Neural cell (in vitro differentiated cells): Measurements from ENCODE around the gene EIF1AD. TPM values are rescaled to one million over a fixed set of nuclear protein-coding genes. Genes with fewer than 3 reads are reported as not detected.

Experiments used
- H2AFZ ChIP-seq: fragments of 200-600, 300-800 bp; sonication (generic), shearing (Covaris generic); 2 replicates; pipeline ENCODE4 v1.6.0; 2014; ENCODE audit warnings: low read depth, mild to moderate bottlenecking, antibody characterized with exemption, low read length, moderate library complexity
- H3F3A ChIP-seq: fragments of 200-600 bp; shearing (Covaris generic); 2 replicates; pipeline ENCODE4 v1.6.1; 2016; ENCODE audit warnings: mild to moderate bottlenecking, moderate library complexity, mixed read lengths, antibody characterized with exemption, low read length; ENCODE audit not compliant: insufficient read depth, poor library complexity, severe bottlenecking
- H3K27ac ChIP-seq: fragments of 200-600, 300-800 bp; sonication (generic), shearing (Covaris generic); 2 replicates; pipeline ENCODE4 v1.5.1; 2014; ENCODE audit warnings: mild to moderate bottlenecking, low read length, moderate library complexity
- H3K27me3 ChIP-seq: fragments of 300-800, 200-600 bp; sonication (generic), shearing (Covaris generic); 2 replicates; pipeline ENCODE4 v1.6.0; 2014; ENCODE audit warnings: mild to moderate bottlenecking, low read depth, low read length, moderate library complexity; ENCODE audit not compliant: insufficient read depth
- H3K36me3 ChIP-seq: fragments of 300-800, 200-600 bp; sonication (generic), shearing (Covaris generic); 2 replicates; pipeline ENCODE4 v1.5.1; 2014; ENCODE audit warnings: mild to moderate bottlenecking, antibody characterized with exemption, low read length, moderate library complexity; ENCODE audit not compliant: insufficient read depth
- H3K4me2 ChIP-seq: fragments of 300-800, 200-600 bp; sonication (generic), shearing (Covaris generic); 2 replicates; pipeline ENCODE4 v1.6.0; 2014; ENCODE audit warnings: mild to moderate bottlenecking, low read length
- H3K4me3 ChIP-seq: fragments of 300-800, 200-600 bp; sonication (generic), shearing (Covaris generic); 2 replicates; pipeline ENCODE4 v1.5.1; 2014; ENCODE audit warnings: mild to moderate bottlenecking, low read length, moderate library complexity
- H3K79me2 ChIP-seq: fragments of 200-600 bp; shearing (Covaris generic); replicated peaks from 2 replicates; pipeline ENCODE4 v1.6.0; 2014; ENCODE audit warnings: mild to moderate bottlenecking, low read length, moderate library complexity; ENCODE audit not compliant: insufficient read depth
- H3K9ac ChIP-seq: fragments of 300-800, 200-600 bp; sonication (generic), shearing (Covaris generic); 2 replicates; pipeline ENCODE4 v1.6.1; 2016; ENCODE audit warnings: mild to moderate bottlenecking, low read length, mixed read lengths
- H3K9me2 ChIP-seq: fragments of 200-600 bp; shearing (Covaris generic); 2 replicates; pipeline ENCODE4 v1.6.1; 2016; ENCODE audit warnings: mild to moderate bottlenecking, low read length, mixed read lengths; ENCODE audit not compliant: insufficient read depth
- H3K9me3 ChIP-seq: fragments of 200-600, 300-800 bp; sonication (generic), shearing (Covaris generic); 2 replicates; pipeline ENCODE4 v1.6.1; 2016; ENCODE audit warnings: mild to moderate bottlenecking, mixed run types, low read length, moderate library complexity, mixed read lengths
- H4K20me1 ChIP-seq: fragments of 200-600 bp; shearing (Covaris generic); 2 replicates; pipeline ENCODE4 v1.6.1; 2016; ENCODE audit warnings: mild to moderate bottlenecking, mixed run types; ENCODE audit not compliant: insufficient read depth
- CTCF ChIP-seq: fragments of 450-650 bp; IDR thresholded peaks from 2 replicates; pipeline ENCODE4 v1.5.1; 2014; ENCODE audit warnings: antibody characterized with exemption, mild to moderate bottlenecking, moderate library complexity; ENCODE audit not compliant: poor library complexity, severe bottlenecking
- EP300 ChIP-seq: fragments of 450-650 bp; conservative IDR thresholded peaks from 2 replicates; pipeline ENCODE4 v1.6.1; 2014; ENCODE audit warnings: antibody characterized with exemption, mild to moderate bottlenecking, moderate library complexity; ENCODE audit not compliant: poor library complexity, severe bottlenecking
- EZH2 ChIP-seq: fragments of 200-600, 300-800 bp; shearing (Covaris generic), sonication (generic); IDR thresholded peaks from 2 replicates; pipeline ENCODE4 v1.6.1; 2014; ENCODE audit warnings: antibody characterized with exemption, low read length, borderline replicate concordance, mild to moderate bottlenecking; ENCODE audit not compliant: insufficient read depth, poor library complexity, severe bottlenecking
- MXI1 ChIP-seq: fragments of 450-650 bp; conservative IDR thresholded peaks from 2 replicates; pipeline ENCODE4 v1.6.1; 2014; ENCODE audit warnings: antibody characterized with exemption, mild to moderate bottlenecking; ENCODE audit not compliant: poor library complexity, severe bottlenecking
- POLR2AphosphoS5 ChIP-seq: IDR thresholded peaks from 2 replicates; pipeline ENCODE4 v1.6.1; 2012
- RAD21 ChIP-seq: fragments of 450-650 bp; conservative IDR thresholded peaks from 2 replicates; pipeline ENCODE4 v1.6.1; 2014; ENCODE audit warnings: antibody characterized with exemption, mild to moderate bottlenecking, moderate library complexity
- REST ChIP-seq: IDR thresholded peaks from 2 replicates; pipeline ENCODE4 v1.6.1; 2012; ENCODE audit warnings: borderline replicate concordance
- SMC3 ChIP-seq: fragments of 450-650 bp; conservative IDR thresholded peaks from 2 replicates; pipeline ENCODE4 v1.6.1; 2014; ENCODE audit warnings: antibody characterized with exemption, mild to moderate bottlenecking, moderate library complexity; ENCODE audit not compliant: poor library complexity
- TAF1 ChIP-seq: IDR thresholded peaks from 2 replicates; pipeline ENCODE4 v1.6.1; 2012; ENCODE audit warnings: low read depth
- polyA plus RNA-seq: library from polyadenylated mRNA; depleted of rRNA; stranded (reverse); fragments of >200 nt; gene quantifications from 2 replicates; pipeline ENCODE4 v1.2.3, GENCODE V29; 2014

Gene EIF1AD
- polyA plus RNA-seq, 1 donor from 2014 or later = 34.9 TPM

- Histone ChIP-seq H2AFZ (no peak overlapping the region), H3K9ac (no peak overlapping the region), H3K27ac (no peak overlapping the region), H3K4me3 (no peak overlapping the region), H3K4me2 (no peak overlapping the region), H3K79me2 (no peaks in the 10 kb centered on the region), H3K27me3 (peaks cover 15% of the 10 kb centered on the region), H3K9me3 (no peaks in the 10 kb centered on the region), H4K20me1 (no peaks in the 10 kb centered on the region), H3F3A (no peaks in the 10 kb centered on the region), H3K36me3 (no peaks in the 10 kb centered on the region), H3K9me2 (no peaks in the 10 kb centered on the region)
- TF ChIP-seq POLR2AphosphoS5 (no peak), TAF1 (no peak)
Measured at GRCh38 chr11:66015936-66016792, 14.2 kb upstream of the EIF1AD start.

GRCh38 chr11:66015454-66015881 is 13.5 kb upstream of the EIF1AD start:
- Histone ChIP-seq H2AFZ (no peak overlapping the region), H3K9ac (no peak overlapping the region), H3K4me3 (no peak overlapping the region), H3K9me3 (no peaks in the 10 kb centered on the region), H3K36me3 (no peaks in the 10 kb centered on the region), H3F3A (no peaks in the 10 kb centered on the region), H4K20me1 (no peaks in the 10 kb centered on the region), H3K4me2 (no peak overlapping the region), H3K27ac (no peak overlapping the region), H3K27me3 (peaks cover 15% of the 10 kb centered on the region), H3K79me2 (no peaks in the 10 kb centered on the region), H3K9me2 (no peaks in the 10 kb centered on the region)
- TF ChIP-seq MXI1 (no peak), REST (no peak), SMC3 (no peak), CTCF (no peak), POLR2AphosphoS5 (no peak), EP300 (no peak), RAD21 (no peak), EZH2 (no peak), TAF1 (no peak)
